GM12801 (cell line): Measurements from ENCODE around the gene ZG16B.

ENCODE experiments used
- CTCF ChIP-seq: IDR thresholded peaks from one replicate; pipeline ENCODE4 v1.5.1; 2011; ENCODE audit warnings: control low read depth; ENCODE audit not compliant: insufficient read length; ENCODE audit errors: extremely low read depth

Gene ZG16B

GRCh38 chr16:2835638-2836493, 5.8 kb downstream of the ZG16B start:
- no peak for TF ChIP-seq CTCF

DNA sequence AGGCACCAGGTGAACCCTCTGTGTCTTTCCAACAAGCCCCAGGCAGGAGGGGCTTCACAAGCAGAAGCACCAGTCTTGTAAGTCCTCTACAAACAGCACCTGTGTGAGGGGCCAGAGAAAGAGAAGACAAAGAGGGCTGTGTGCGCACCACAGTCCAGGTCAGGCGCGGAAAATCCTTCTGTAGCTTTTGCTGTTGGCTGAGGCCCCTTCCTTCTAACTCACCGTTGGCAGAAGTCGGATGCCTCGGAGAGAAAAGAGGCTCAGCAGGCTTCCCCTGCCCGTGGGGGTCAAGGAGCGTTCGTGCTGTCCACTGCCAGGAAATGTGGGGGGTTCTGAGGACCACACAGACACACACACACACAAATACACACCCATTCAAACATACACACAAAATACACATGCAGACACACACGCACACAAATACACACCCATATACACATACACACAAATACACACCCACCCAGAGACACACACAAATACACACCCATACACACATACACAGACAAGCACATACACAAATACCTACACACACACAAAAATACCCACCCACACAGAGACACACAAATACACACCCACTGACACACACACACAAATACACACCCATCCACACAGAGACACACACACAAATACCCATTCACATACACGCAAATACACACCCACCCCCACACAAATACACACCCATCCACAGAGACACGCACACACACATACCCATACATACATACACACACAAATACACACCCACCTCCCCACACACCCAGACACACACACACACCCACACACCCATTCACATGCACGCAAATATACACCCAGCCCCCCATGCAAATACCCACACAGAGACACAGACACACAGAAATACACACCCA, 6.8 kb downstream of the ZG16B start:
- TF ChIP-seq CTCF, result no peak

- TF ChIP-seq CTCF, result no peak
Observed at GRCh38 chr16:2838928-2839327, 8.8 kb downstream of the ZG16B start.

DNA sequence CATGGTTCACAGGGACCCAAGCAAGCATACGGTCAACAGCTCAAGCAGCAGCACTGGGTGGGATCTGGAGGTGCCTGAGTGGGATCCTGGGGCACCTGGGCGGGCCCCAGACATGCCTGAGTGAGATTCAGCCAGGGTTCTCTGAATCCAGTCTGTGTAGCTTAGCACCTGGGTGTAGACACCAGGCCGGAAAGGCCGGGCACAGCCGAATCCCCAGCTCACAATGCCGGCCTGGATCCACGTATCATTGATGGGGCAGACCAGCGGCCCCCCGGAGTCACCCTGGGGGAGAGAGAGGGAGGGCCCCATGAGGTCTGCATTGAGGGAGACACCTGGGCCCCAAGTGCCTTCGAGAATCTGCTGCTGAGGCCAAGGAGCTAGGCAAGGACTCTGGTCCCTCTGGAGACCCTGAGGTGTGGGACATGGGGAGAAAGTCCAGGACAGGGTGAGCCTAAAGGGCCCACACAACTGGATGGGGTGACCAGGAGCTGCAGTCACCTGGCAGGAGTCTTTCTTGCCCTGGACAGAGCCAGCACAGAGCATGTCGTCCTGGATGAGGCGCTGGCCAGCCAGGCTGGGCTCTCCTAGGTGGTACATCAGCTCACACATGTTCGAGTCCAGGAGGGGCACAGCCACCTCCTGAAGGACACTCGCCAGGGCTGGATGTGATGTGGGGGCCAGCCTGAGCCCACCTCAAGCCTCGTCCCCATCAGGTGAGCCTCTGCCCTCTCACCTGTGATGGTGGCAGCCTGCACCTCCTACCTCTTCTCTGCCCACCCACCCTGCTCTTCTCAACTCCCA, 9.7 kb downstream of the ZG16B start:
- no peak for TF ChIP-seq CTCF

DNA sequence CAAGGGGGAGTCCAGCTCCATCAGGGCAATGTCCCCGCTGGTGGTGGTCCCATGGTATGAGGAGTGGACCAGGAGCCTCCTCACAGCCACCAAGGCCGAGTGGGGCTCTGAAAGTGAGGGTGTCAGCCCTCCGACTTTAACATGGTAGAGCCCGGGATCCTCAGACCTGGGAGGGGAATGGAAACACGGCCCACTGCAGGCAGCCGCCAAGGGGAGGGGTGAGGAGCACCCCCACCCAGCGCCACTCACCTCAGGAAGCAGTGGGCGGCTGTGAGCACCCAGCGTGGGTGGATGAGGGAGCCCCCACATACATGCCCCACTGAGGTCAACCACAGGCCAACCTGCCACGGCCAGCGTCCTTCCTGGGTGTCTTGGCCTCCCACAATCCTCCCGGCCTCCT, 10.8 kb downstream of the ZG16B start:
- TF ChIP-seq CTCF, result no peak

- TF ChIP-seq CTCF, result no peak
Observed at GRCh38 chr16:2841606-2842339, 11.7 kb downstream of the ZG16B start.
